Measurements from ENCODE around the gene IFT81. TPM values are rescaled to one million over a fixed set of nuclear protein-coding genes. Genes with fewer than 3 reads are reported as not detected.

The IFT81 gene
- polyA plus RNA-seq, 3 donors, result 0.39 to 0.97 (median 0.47) TPM

DNA sequence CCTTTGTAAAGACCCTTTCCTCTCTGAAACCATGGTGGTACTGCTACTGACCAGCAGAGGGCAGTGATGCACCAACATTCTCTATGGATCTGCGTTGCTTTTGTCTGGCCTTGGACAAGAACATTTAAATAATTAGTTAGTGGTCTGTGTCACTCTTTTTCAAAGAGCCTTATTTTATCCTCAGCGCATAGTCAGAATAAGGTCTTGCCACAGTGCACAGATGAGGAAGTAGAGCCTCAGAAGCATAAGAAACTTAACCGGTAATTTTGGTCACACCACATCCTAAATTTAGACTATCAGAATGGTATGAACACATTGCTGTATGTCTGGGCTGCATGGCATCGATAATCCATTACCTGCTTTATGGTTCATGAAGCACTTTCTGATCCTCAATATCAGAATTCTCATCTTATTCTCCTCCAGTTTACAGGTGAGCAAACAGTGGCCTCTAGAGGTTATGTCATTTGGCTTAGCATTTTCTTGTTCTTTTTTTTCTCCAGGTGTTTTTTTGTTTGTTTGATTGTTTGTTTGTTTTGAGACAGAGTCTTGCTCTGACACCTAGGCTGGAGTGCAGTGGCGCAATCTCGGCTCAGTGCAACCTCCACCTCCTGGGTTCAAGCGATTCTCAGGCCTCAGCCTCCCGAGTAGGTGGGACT lies 23.7 kb upstream of the IFT81 start:
- Mint-ChIP-seq H3K27me3 (ENCODE audit: low read depth in 3 of 3) (no peaks in the 10 kb centered on the region), H3K36me3 (no peaks in the 10 kb centered on the region), H3K4me1 (peaks cover 29% of the 10 kb centered on the region), H3K4me3 (no peak overlapping the region), H3K27ac (peak overlapping the region in 5 of 7 donors; percentile 10 to 73 (median 60)), H3K9me3 (peaks cover 0 to 3% (median 0%) of the 10 kb centered on the region in 7 donors)
- Histone ChIP-seq H2AFZ (ENCODE audit: insufficient read depth, low read depth, low read length, poor library complexity, severe bottlenecking) (peak overlapping the region; percentile 6), H3K27ac (ENCODE audit: low read depth in 1 of 2, low read length in 2 of 2) (no peak overlapping the region), H3K9ac (ENCODE audit: insufficient read depth, low read length, poor library complexity, severe bottlenecking) (no peak overlapping the region), H4K20me1 (ENCODE audit: insufficient read depth, low read length) (no peaks in the 10 kb centered on the region), H3K36me3 (replicated peaks in 1 of 2; ENCODE audit: control insufficient read depth in 1 of 2, insufficient read depth in 2 of 2, low read length in 2 of 2) (no peaks in the 10 kb centered on the region), H3K79me2 (ENCODE audit: insufficient read depth, low read length) (no peaks in the 10 kb centered on the region), H3K4me2 (replicated peaks; ENCODE audit: extremely low read depth, low read length, poor library complexity, severe bottlenecking) (peak overlapping the region; percentile 29), H3K4me1 (ENCODE audit: control insufficient read depth in 1 of 2, insufficient read depth in 2 of 2, low read length in 2 of 2) (peaks cover 32 to 33% of the 10 kb centered on the region in 2 donors), H3K4me3 (replicated peaks in 1 of 3; ENCODE audit: low read depth in 2 of 3, low read length in 3 of 3) (no peak overlapping the region), H3K27me3 (ENCODE audit: control insufficient read depth in 2 of 2, insufficient read depth in 2 of 2, low read length in 2 of 2) (no peaks in the 10 kb centered on the region), H3K9me3 (replicated peaks in 1 of 2; ENCODE audit: control insufficient read depth in 1 of 2, insufficient read depth in 1 of 2, low read length in 2 of 2) (no peaks in the 10 kb centered on the region)
- intact Hi-C loops (cut with micrococcal nuclease), result loop anchor here (2.0 to 10.0 kb wide), 5 partner anchors 144 to 332 kb away; no protein-coding TSS in a partner anchor
- TF ChIP-seq, protein P1, sequence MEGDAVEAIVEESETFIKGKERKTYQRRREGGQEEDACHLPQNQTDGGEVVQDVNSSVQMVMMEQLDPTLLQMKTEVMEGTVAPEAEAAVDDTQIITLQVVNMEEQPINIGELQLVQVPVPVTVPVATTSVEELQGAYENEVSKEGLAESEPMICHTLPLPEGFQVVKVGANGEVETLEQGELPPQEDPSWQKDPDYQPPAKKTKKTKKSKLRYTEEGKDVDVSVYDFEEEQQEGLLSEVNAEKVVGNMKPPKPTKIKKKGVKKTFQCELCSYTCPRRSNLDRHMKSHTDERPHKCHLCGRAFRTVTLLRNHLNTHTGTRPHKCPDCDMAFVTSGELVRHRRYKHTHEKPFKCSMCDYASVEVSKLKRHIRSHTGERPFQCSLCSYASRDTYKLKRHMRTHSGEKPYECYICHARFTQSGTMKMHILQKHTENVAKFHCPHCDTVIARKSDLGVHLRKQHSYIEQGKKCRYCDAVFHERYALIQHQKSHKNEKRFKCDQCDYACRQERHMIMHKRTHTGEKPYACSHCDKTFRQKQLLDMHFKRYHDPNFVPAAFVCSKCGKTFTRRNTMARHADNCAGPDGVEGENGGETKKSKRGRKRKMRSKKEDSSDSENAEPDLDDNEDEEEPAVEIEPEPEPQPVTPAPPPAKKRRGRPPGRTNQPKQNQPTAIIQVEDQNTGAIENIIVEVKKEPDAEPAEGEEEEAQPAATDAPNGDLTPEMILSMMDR (IDR thresholded peaks at IDR 0.05), result peak; percentile 90
- DNase-seq, result peak; percentile 65 to 80 (median 80)
- WGBS (ENCODE audit: insufficient coverage), result 57% methylated on average over 2 of the region's 8 CpGs

DNA sequence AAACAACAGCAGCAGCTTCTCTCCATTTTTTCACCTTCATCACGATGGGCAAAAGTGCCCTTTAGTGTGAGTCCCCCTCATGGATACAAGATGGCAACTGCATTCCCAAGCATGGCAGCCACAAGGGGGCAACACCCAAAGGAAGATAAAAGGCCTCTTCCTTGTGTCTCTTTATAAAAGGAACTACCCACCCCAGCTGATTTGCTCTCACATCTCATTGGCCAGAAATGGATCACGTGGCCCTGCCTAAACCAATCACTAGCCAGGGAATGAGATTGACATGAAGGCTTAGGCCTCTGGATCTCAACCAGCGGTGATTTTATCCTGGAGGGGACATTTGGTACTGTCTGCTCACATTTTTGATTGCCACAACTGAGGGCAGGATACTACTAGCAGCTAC lies 21.9 kb upstream of the IFT81 start:
- DNase-seq, result peak; percentile 29 to 58 (median 40)
- Histone ChIP-seq H3K27me3 (ENCODE audit: control insufficient read depth in 2 of 2, insufficient read depth in 2 of 2, low read length in 2 of 2) (no peaks in the 10 kb centered on the region), H2AFZ (ENCODE audit: insufficient read depth, low read depth, low read length, poor library complexity, severe bottlenecking) (no peak overlapping the region), H3K9ac (ENCODE audit: insufficient read depth, low read length, poor library complexity, severe bottlenecking) (no peak overlapping the region), H3K4me1 (ENCODE audit: control insufficient read depth in 1 of 2, insufficient read depth in 2 of 2, low read length in 2 of 2) (peaks cover 42% of the 10 kb centered on the region in 2 donors), H3K27ac (ENCODE audit: low read depth in 1 of 2, low read length in 2 of 2) (no peak overlapping the region), H3K4me3 (replicated peaks in 1 of 3; ENCODE audit: low read depth in 2 of 3, low read length in 3 of 3) (no peak overlapping the region), H3K4me2 (replicated peaks; ENCODE audit: extremely low read depth, low read length, poor library complexity, severe bottlenecking) (no peak overlapping the region), H4K20me1 (ENCODE audit: insufficient read depth, low read length) (no peaks in the 10 kb centered on the region), H3K36me3 (replicated peaks in 1 of 2; ENCODE audit: control insufficient read depth in 1 of 2, insufficient read depth in 2 of 2, low read length in 2 of 2) (no peaks in the 10 kb centered on the region), H3K9me3 (replicated peaks in 1 of 2; ENCODE audit: control insufficient read depth in 1 of 2, insufficient read depth in 1 of 2, low read length in 2 of 2) (no peaks in the 10 kb centered on the region), H3K79me2 (ENCODE audit: insufficient read depth, low read length) (no peaks in the 10 kb centered on the region)
- Mint-ChIP-seq H3K4me3 (no peak overlapping the region), H3K36me3 (no peaks in the 10 kb centered on the region), H3K4me1 (peaks cover 37% of the 10 kb centered on the region), H3K9me3 (peaks cover 0 to 3% (median 0%) of the 10 kb centered on the region in 7 donors), H3K27ac (peak overlapping the region in 1 of 7 donors; percentile 31), H3K27me3 (ENCODE audit: low read depth in 3 of 3) (no peaks in the 10 kb centered on the region)
- 100% methylated on average over 2 of the region's 3 CpGs for WGBS (ENCODE audit: insufficient coverage)
- intact Hi-C loops (cut with micrococcal nuclease), result loop anchor here (5.0 to 10.0 kb wide), 4 partner anchors 143 to 330 kb away; no protein-coding TSS in a partner anchor
- TF ChIP-seq, protein P1 (IDR thresholded peaks at IDR 0.05), result peak; percentile 20

Data from CD14-positive monocyte (primary cell).